Measurements from ENCODE around the gene PSMB10.

- TF ChIP-seq CTCF (conservative IDR thresholded peaks at IDR 0.05 in 1 of 2, IDR thresholded peaks at IDR 0.05 in 1 of 2; ENCODE audit: low read depth in 1 of 2, low read length in 2 of 2) (no peak), EZH2 (IDR thresholded peaks at IDR 0.05; ENCODE audit: low read length, missing control alignments) (no peak)
Observed at GRCh38 chr16:67962135-67962534, 25.5 kb upstream of the PSMB10 start.

All from fibroblast of lung (primary cell).